HG03060 (cell line): ENCODE data around the gene RYR2.

Experiments
- ATAC-seq: cut with Tn5 transposase; IDR thresholded peaks from one replicate; pipeline ENCODE4 v1.9.1; 2021; ENCODE audit warnings: low read depth, moderate number of reproducible peaks; ENCODE audit not compliant: unreplicated experiment

RYR2 gene

DNA sequence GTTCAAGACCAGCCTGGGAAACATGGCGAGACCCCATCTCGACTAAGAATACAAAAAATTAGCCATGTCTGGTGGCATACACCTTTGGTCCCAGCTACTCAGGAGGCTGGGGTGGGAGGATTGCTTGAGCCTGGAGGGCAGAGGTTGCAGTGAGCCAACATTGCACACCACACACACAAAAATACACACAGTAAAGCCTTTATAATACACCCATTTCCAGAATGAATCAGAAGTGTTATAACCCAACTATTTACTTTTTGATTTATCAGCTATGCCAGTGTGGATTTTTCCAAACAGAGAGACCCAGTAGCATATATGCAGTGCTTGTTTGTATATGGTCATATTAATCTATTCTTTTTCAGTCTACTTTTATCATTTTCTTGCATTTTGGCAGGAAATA, 648.7 kb downstream of the RYR2 start:
- ATAC-seq, result no peak

DNA sequence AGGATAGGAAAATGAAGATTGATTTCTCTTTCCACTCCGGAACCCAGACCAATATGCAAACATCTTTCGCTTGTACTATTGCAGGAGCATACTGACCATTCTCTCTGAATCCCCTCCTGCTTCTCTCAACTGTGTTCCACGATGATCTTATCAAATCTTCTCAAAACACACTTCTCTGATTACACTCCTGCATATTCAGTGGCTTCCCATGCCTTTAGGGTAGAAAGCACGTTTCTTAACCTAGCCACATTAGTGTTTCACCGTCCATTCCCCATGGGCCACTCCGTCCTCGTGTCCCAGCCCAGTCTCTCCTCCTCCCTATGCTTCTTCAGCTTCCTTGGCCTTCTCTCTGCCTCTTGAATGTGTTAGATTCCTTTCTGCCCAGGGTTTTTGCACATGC, 650.3 kb downstream of the RYR2 start:
- ATAC-seq, result no peak

DNA sequence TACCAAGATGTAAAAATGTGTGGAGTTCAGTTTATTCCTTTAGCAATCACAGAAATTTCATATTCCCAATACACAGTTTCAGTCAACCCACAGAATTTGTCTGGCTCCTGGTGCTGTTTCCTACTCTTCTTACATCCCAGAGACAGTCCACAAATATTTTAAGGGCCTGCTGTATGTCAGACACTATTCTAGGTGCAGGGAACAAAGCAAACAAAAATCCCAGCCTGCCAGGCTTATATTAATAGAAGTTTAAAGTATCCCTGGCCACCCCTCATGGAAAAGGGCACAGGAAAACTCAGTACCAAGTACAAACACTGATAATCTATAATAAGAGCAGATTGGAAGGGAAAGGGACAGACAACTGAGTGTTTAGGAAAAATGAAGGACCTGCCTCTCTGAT, 653.9 kb downstream of the RYR2 start:
- ATAC-seq, result no peak

DNA sequence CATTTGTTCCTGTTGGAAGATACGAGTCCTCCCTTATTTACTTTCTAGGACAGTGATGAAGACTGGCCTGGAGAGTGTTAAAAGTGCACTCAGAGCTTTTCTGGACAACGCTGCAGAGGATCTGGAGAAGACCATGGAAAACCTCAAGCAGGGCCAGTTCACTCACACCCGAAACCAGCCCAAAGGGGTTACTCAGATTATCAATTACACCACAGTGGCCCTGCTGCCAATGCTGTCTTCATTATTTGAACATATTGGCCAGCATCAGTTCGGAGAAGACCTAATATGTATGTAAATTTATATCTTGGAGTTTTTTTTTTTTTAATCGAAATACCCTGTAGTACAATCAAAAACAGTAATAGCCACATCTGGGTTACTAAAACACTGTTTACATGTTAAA, 658.2 kb downstream of the RYR2 start:
- no peak for ATAC-seq

DNA sequence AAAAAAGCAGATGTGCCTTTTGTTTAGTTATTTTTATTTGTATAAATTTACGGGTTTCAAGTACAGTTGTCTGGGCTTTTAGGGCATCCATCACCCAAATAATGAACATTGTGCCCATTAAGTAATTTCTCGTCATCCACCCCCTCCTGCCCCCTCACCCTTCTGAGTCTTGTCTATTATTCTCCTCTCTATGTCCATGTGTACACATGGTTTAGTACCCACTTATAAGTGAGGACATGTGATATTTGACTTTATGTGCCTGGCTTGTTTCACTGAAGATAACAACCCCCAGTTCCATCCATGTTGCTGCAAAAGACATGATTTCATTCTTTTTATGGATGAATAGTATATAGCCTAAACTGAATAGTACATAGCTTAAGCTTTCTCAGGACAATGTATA, 659.5 kb downstream of the RYR2 start:
- ATAC-seq, result no peak

DNA sequence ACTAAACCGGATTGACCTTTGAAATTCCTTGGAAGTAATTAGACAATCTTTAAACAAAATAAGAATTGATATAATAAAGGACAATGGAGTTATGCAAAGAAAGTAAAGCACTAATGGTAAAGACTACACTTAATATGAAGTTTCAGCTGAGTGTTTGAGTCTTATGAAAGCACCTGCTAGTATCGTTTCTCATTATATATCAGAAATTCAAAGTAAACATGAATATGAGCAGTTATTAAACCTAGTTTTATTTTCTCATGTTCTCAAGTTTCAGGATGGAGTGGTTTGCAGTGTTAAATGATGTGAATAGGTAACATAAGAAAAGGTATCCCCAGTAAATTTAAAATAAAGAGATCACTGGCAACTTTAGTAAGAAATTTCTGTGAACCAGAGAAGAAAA, 660.2 kb downstream of the RYR2 start:
- no peak for ATAC-seq

DNA sequence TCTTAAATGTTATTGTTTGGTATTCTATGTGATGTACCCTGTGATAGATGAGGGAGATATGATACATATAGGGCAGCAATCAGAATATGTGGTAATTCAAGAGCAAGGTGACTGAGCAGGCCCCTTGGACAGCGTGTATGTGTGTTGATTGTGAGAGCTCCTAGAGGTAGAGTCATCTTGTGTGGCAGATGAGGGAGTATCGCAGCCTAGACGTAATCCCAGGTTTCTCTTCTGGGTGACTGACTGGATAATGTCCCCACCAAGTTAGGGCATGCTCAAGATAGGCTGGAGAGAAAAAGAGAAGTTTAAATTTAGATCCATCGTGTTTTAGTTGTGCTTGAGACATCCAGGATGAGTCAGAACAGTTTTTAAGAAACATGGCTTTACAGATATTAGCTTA, 663.5 kb downstream of the RYR2 start:
- no peak for ATAC-seq

DNA sequence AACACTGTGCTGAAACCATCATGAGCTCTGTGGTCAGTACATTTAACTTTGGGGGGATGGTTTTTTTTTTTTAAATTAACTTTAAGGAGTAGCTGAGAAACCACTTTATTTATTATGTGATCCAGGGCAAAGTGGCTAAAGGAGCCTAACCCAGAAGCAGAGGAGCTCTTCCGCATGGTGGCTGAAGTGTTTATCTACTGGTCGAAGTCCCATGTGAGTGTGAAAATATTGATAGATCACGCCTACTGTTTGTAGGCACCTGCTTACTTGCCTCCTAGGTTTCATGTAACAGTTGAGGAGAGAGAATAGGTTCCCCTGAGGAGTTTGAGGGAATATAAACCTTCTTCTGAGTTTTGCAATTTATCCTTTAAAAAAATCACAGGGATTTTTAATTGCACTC, 667.4 kb downstream of the RYR2 start:
- ATAC-seq, result no peak

DNA sequence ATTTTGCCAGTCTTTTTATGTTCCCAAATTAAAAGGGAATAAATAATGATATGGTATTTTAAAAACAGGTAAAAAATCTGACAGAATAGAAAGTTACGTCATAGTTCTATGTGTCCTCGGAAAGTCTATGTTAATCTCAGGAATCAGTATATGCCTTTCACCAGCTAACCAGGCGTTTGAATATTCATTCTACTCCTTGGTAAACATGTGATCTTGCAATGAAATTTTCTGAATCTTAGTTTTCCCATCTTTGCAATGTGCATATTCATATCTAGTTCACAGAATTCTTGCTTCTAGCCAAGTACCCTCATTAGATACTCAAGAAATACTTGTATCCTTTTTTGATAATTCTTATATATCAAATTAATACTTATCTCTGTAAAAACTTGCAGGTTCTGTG, 669.3 kb downstream of the RYR2 start:
- ATAC-seq, result no peak

DNA sequence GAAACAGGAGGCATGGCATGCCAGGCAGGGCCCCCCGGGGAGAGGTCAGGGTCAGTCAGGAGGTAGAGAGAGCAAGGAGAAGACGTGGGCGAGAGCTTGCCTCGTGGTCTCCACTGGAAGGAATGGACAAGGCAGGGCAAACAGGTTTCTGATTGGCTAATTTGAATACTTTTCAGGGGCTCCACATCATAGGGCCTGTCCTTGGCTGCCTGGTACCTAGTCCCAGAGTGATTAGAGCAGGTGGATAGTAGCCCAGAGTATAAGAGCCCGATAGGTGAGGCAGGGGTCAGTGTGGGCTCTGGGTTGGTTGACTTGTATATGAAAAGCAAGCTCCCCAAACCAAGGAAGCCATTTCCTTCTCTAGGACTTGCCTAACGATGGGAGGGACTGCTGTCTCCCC, 670.1 kb downstream of the RYR2 start:
- ATAC-seq, result no peak

DNA sequence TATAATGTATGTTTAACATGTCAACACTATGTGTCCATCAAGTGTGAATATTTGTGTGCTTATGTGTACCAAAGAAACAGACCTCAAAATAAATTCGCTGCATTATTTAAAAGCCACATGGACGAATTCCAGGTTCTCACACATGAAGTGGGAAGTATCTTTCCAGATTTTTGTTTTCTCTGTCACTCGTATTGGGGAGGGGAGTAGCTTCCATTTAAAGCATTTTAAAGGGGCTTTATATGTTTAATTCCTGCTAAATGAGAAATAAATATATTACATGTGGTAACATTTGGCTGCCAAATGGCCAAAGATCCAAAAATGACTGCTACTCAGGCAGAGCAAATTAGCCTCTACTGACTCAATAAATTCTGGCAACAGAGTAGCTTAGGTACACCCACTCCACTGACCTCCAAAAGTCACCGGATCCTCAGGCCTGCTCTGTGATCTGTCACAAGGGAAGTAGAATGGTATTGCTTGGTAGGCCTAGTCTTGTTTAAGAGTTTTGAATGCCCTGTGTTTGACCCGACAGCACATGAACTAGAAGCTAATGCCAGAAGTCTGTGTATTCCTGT, 670.7 kb downstream of the RYR2 start:
- no peak for ATAC-seq

DNA sequence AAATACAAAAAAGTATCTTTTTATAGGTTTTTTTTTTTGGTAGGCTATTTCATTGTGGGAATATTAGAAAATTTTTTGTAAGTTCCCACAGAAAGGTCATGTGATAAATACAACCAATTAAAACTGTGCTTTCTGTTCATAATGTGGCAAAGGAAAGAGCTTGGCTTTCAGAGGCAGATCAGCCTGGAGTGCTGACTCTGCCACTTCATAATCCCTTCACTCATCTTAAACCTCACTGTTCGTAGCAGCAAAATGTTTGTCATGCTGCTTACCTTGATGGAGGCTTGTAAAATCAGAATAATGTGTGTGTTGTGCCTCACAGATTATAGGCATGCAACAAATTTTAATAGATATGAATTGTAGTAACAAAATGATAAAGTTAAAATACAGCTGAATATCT, 671.9 kb downstream of the RYR2 start:
- ATAC-seq, result no peak

DNA sequence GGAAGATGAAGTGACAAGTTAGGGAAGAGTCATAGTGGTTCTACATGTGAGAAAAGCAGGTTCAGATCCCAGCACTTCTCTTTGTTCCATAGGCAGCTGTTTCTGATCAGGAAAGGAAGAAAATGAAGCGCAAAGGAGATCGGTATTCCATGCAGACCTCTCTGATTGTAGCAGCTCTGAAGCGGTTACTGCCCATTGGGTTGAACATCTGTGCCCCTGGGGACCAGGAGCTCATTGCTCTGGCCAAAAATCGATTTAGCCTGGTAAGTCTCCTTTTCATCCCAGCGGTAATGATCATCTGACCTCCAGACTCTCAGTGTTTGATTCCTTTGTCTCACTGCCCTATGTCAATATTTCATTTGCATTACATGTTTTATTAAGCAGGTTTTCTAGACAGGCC, 675.1 kb downstream of the RYR2 start:
- no peak for ATAC-seq

DNA sequence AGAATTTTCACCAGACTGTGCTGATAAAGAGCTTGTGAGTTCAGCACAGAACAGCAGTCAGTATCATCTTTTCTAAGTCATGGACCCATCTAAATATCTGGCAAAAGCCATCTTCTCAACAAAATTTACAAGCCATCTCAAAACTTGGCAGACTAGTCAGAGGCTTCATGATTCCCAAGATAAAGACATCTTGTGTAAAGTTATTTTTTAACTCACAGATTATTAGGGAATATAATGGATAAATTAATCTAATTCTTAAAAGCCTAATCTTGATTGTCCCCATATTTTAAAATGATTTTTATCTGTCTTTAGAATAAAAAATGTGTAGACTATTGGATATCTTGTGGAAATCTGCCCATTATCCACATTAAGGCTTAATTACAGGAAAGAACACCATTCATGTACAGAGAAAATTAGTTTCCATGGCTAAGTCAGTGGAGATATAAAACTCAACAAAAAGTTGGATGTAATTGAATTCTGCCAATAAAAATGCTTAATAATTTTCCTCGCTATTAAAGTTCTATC, 688.9 kb downstream of the RYR2 start:
- no peak for ATAC-seq

DNA sequence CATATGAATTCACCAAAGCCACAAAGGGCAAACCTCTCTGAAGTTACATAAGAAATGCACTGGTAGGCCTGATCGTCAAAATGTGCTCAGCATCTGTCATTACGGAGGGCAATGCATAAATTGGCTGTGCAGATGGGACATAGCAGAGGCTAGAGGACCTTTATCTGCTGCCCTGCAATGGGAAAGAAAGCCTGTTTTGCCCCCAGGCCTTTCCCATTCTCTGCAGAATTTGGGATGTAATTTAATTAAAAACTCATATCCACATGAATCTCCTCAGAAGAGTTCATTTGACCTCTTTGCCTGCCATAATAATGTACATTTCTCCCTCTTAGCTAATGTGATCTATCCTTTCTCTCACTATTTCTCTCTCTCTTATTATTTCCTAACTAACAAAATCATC, 690.7 kb downstream of the RYR2 start:
- ATAC-seq, result no peak

DNA sequence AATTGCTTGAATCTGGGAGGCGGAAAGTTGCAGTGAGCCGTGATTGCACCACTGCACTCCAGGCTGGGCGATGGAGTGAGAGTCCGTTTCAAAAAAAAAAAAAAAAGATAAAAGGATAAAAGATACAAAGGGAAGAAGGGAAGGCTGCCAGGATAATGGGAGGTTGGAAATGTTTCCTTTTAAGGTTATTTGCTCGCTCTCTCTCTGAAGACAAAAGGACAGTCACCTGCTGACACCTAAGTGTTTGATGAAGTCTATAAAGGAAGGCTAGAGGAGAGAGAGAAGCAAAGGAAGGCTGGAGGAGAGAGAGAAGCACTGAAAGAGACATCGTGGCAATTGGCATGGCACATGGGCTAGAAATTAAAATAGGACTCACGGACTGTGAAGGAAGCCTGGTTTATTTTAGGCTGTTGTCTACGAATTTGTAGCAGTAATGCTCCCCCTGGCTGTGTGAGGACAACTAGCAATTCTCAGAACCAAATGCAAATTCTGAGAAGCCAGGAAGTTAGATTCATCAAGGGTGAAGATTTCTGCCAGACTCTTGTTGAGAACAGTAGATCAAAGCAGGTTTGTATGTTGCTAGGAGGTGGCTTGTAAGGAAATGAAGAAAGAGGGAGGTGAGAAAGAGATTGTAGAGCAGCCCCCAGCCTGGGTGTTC, 694.5 kb downstream of the RYR2 start:
- ATAC-seq, result no peak

DNA sequence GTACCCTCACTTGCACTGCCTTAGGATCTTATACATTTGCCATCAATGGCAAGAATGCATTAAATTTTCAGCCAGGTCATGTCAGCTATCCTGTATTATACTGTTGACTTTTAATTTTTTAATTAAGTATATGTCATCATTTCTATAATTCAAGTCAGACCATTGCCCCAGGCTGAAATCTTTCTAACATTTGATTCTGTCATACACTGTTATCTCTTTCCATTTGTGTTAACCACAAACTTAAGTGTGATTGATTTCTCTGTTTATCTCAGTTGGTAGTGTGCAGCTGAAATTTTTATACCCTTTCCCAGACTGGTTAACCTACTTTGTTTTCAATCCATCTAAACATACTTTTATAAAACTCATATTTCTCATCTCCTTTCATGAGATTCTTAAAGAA, 695.5 kb downstream of the RYR2 start:
- ATAC-seq, result no peak

DNA sequence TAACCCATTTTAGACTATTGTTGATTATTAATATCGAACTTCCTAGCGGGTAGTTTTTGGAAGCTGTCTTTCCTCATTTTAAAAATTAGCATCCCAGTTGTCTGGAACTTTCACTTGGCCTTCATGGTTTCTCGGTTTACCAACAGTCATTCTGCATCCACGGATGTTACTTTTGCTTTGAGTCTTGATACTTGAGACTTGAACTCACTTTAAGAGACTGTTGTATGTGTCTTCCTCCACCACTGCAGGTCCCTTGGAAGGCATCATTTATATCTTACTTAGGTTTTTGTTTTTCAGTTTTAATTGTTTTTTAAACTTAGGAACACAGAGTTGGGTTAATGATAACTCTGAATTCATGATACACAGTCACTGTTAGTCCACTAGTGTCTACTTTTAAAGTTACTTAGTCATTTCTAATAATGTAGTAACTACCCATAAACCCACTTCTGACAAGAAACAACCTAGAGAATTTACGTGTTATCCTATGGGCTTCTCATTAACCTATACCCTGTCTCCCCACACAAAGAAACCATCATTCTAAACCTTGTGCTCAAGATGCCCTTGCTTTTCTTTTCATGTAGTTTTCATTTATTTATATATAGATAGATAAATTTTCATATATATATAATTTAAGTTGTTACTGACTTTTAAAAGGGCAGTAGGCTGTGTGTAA, 696.1 kb downstream of the RYR2 start:
- no peak for ATAC-seq

DNA sequence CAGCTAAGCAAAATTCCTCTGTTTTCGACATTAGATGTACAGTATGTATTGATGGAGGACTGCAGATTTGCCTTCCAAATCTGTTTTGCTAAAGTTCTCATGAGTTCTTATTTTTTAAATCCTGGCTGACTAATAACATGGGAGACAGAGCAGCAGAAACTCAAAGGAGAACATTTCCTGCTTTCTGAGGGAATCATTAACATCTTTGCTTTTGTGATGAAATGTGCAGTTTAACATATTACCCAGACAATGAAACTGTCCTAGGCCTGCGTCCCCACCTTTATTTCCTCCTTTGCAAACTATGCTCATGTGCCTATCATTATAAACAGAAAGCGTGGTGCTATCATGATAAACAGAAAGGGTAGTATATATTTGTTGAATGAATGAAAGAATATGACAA, 698.9 kb downstream of the RYR2 start:
- ATAC-seq, result no peak

DNA sequence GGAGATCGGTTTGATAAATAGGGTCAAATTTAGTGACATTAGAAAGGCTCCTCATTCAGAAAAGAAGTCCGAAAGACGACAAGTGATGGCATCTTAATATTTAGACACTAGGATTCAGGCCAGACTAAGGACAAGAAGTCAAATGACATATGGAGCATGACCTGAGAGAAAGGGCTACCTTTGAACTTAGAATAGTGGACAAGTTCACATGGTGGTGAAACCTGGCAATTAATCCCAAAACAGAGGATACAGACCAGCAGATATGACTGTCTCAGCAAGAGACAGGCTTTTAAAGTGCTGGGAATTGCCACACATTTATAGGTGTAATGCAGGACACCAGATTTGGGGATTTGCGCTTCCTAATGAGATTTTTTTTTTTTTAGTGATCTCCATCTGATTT, 703.6 kb downstream of the RYR2 start:
- ATAC-seq, result no peak

DNA sequence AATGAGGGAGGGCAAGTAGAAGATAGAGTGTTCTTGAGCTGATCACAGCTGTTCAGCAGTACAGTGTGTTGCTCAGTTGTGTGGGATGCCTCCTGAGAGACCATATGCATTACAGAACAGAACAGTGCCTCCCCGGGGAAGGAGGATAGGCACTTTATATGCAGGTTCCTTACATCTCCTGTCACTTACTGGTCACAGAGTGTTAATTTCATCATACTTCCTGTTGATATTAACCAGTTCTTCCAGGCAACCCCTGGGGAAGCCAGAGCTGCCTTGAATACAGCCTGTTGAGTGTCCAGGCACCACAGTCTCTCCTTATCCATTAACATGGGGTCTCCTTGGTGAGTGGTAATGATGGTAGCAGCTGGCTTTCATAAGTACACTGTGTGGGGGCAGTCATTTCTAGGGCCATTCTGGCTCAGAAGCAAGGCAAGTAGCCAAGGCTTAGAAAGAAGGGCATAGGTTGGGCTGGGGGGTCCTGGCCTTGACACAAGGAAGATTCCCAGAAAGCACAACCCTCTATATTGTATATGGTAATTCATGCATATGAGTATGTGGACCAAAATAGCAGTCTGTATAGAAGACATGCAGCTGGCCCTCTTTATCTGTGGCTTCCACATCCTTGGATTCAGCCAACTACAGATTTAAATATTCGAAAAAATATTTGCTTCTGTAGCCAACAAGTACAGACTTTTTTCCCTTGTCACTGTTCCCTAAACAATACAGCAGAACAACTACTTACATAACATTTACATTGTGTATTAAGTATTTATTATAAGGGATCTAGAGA, 706.4 kb downstream of the RYR2 start:
- ATAC-seq, result no peak
